ENCODE measurements around the gene LAMA4.

LAMA4 gene

GRCh38 chr6:112253841-112254816 lies at the start of gene LAMA4:
TSS of gene LAMA4 (minus strand) at chr6:112254567. CDS start at chr6:112254150, 417 bp downstream.
- no peak for DNase-seq (ENCODE audit: low read depth)

- no peak for DNase-seq (ENCODE audit: low read depth)
Observed at GRCh38 chr6:112302142-112302705, 47.9 kb upstream of the LAMA4 start.

GRCh38 chr6:112300896-112301295 lies 46.5 kb upstream of the LAMA4 start:
- no peak for DNase-seq (ENCODE audit: low read depth)

- DNase-seq (ENCODE audit: low read depth), result no peak
Observed at GRCh38 chr6:112298816-112299281, 44.5 kb upstream of the LAMA4 start.

GRCh38 chr6:112298021-112298745 lies 43.8 kb upstream of the LAMA4 start:
- no peak for DNase-seq (ENCODE audit: low read depth)

- no peak for DNase-seq (ENCODE audit: low read depth)
Observed at GRCh38 chr6:112296694-112297093, 42.3 kb upstream of the LAMA4 start.

- DNase-seq (ENCODE audit: low read depth), result no peak
Observed at GRCh38 chr6:112296122-112296521, 41.8 kb upstream of the LAMA4 start.

GRCh38 chr6:112291161-112291762 lies 36.9 kb upstream of the LAMA4 start:
- no peak for DNase-seq (ENCODE audit: low read depth)

GRCh38 chr6:112289038-112289566 lies 34.7 kb upstream of the LAMA4 start:
- DNase-seq (ENCODE audit: low read depth), result no peak

GRCh38 chr6:112288475-112288874 lies 34.1 kb upstream of the LAMA4 start:
- no peak for DNase-seq (ENCODE audit: low read depth)

- DNase-seq (ENCODE audit: low read depth), result no peak
Observed at GRCh38 chr6:112287577-112288225, 33.3 kb upstream of the LAMA4 start.

- no peak for DNase-seq (ENCODE audit: low read depth)
Observed at GRCh38 chr6:112286500-112287144, 32.3 kb upstream of the LAMA4 start.

GRCh38 chr6:112286010-112286409 lies 31.6 kb upstream of the LAMA4 start:
- peak; percentile 17 for DNase-seq (ENCODE audit: low read depth)

- no peak for DNase-seq (ENCODE audit: low read depth)
Observed at GRCh38 chr6:112284603-112285002, 30.2 kb upstream of the LAMA4 start.

GRCh38 chr6:112283621-112284020 lies 29.3 kb upstream of the LAMA4 start:
- no peak for DNase-seq (ENCODE audit: low read depth)

GRCh38 chr6:112281821-112282615 lies 27.7 kb upstream of the LAMA4 start:
- no peak for DNase-seq (ENCODE audit: low read depth)

GRCh38 chr6:112279031-112279935 lies 24.9 kb upstream of the LAMA4 start:
- no peak for DNase-seq (ENCODE audit: low read depth)

GRCh38 chr6:112275365-112275764 lies 21.0 kb upstream of the LAMA4 start:
- no peak for DNase-seq (ENCODE audit: low read depth)

GRCh38 chr6:112274774-112275173 lies 20.4 kb upstream of the LAMA4 start:
- DNase-seq (ENCODE audit: low read depth), result no peak
